Fibroblast of pulmonary artery (primary cell): Measurements from ENCODE around the gene ZNF790.

ENCODE experiments used
- DNase-seq: peaks from one replicate; pipeline ENCODE4 v3.0.0-alpha.2; 2010; ENCODE audit warnings: low read depth
- H3K4me3 ChIP-seq: replicated peaks from 2 replicates; pipeline ENCODE4 v1.5.1; 2011; ENCODE audit warnings: low read depth, mild to moderate bottlenecking, control low read depth, low read length, moderate library complexity
- TF ChIP-seq, protein P1 (sequence below): IDR thresholded peaks from 2 replicates; pipeline ENCODE4 v1.5.1; 2011; ENCODE audit warnings: mild to moderate bottlenecking, control low read depth, low read length, inconsistent platforms; ENCODE audit errors: missing control alignments

Gene ZNF790

DNA sequence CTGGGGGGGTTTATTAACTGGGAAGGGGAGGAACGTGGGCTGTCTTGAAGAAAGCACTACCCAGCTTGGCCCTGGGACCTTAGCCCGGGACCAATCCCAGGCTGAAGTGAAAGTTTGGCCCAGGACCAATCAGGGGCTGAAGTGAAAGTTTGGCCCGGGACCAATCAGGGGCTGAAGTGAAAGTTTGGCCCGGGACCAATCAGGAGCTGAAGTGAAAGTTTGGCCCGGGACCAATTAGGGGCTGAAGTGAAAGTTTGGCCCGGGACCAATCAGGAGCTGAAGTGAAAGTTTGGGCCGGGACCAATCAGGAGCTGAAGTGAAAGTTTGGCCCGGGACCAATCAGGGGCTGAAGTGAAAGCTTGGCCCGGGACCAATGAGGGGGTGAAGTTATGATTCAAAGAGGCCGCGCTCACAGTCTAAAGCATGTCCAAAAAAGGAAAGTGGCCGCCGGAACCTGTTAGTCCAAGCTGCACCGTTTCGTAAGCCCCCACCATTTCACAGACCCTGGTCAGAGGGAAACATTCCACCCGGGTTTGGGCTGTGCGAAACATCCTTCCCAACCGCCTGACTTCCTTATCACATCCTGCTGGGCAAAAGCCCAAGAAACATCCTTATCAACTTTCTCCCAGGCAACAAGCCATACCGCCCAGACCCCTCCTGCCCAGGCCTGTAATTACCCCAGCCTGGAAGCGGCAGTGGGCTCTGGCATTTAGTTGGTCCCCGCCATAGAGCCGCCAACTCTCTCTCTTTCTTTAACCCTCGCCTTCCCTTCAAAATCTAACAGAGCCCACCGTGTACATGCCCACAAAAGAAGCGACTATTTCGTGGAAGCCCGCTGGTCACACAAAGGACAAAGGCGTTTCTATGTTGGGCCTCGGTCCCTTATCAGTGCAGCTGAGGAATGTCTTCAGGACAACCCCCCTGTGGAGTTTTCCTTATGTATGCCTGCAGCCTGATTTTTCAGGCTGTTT is 66.6 kb downstream of the ZNF790 start:
- DNase-seq: peak; percentile 94
- TF ChIP-seq, protein P1, sequence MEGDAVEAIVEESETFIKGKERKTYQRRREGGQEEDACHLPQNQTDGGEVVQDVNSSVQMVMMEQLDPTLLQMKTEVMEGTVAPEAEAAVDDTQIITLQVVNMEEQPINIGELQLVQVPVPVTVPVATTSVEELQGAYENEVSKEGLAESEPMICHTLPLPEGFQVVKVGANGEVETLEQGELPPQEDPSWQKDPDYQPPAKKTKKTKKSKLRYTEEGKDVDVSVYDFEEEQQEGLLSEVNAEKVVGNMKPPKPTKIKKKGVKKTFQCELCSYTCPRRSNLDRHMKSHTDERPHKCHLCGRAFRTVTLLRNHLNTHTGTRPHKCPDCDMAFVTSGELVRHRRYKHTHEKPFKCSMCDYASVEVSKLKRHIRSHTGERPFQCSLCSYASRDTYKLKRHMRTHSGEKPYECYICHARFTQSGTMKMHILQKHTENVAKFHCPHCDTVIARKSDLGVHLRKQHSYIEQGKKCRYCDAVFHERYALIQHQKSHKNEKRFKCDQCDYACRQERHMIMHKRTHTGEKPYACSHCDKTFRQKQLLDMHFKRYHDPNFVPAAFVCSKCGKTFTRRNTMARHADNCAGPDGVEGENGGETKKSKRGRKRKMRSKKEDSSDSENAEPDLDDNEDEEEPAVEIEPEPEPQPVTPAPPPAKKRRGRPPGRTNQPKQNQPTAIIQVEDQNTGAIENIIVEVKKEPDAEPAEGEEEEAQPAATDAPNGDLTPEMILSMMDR: no peak
- peak overlapping the region; percentile 75 for H3K4me3 ChIP-seq
